GM21515 (cell line): ENCODE results near the gene OTX1.

Experiments
- ATAC-seq: cut with Tn5 transposase; IDR thresholded peaks from one replicate; pipeline ENCODE4 v1.9.1; 2021; ENCODE audit not compliant: unreplicated experiment

Gene OTX1

GRCh38 chr2:63046961-63047320, 3.7 kb upstream of the OTX1 start:
- ATAC-seq, result no peak

GRCh38 chr2:63047321-63048279, 3.0 kb upstream of the OTX1 start:
- ATAC-seq, result no peak

- ATAC-seq, result no peak
Measured at GRCh38 chr2:63048367-63049171, 2.1 kb upstream of the OTX1 start.

GRCh38 chr2:63049211-63049969, 1.2 kb upstream of the OTX1 start:
- no peak for ATAC-seq

GRCh38 chr2:63049970-63050333, 678 bp upstream of the OTX1 start:
- no peak for ATAC-seq

- no peak for ATAC-seq
Measured at GRCh38 chr2:63051042-63051794, 588 bp downstream of the OTX1 start.

GRCh38 chr2:63051795-63052333, 1.2 kb downstream of the OTX1 start:
- ATAC-seq, result no peak

- ATAC-seq, result no peak
Measured at GRCh38 chr2:63052411-63053080, 1.9 kb downstream of the OTX1 start.

- ATAC-seq, result no peak
Measured at GRCh38 chr2:63053081-63053888, 2.7 kb downstream of the OTX1 start.

GRCh38 chr2:63053889-63054602, 3.4 kb downstream of the OTX1 start:
- ATAC-seq, result no peak

- no peak for ATAC-seq
Measured at GRCh38 chr2:63054841-63055225, 4.2 kb downstream of the OTX1 start.

GRCh38 chr2:63055226-63056106, 4.8 kb downstream of the OTX1 start:
- ATAC-seq, result no peak

GRCh38 chr2:63056107-63057050, 5.7 kb downstream of the OTX1 start:
- peak; percentile 49 for ATAC-seq

GRCh38 chr2:63057249-63058143, 6.9 kb downstream of the OTX1 start:
- no peak for ATAC-seq
